HG02938 (cell line): ENCODE data around the gene IFT88.

ENCODE experiments used
- ATAC-seq: cut with Tn5 transposase; IDR thresholded peaks from one replicate; pipeline ENCODE4 v1.9.1; 2021; ENCODE audit warnings: mild to moderate bottlenecking, moderate library complexity; ENCODE audit not compliant: unreplicated experiment

The IFT88 gene

DNA sequence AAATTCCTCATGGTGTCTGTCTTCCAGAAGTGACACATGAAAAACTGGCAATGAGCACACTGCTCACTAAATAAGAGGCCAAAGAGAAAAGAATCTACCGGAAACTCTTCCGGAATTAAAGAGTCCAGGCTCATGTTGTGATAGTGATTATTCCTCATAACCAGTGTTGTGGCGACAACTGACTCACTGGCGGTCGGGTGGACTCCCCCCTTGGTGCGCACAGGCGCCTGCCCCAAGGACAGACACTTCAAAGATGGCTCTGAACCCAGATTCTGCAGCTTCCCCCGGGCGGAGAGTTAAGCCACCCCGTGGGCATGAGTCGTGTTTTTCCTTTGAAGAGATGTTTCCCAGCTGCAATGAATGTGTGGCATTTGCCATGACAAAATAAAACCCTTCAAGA lies 146.8 kb downstream of the IFT88 start:
- no peak for ATAC-seq

DNA sequence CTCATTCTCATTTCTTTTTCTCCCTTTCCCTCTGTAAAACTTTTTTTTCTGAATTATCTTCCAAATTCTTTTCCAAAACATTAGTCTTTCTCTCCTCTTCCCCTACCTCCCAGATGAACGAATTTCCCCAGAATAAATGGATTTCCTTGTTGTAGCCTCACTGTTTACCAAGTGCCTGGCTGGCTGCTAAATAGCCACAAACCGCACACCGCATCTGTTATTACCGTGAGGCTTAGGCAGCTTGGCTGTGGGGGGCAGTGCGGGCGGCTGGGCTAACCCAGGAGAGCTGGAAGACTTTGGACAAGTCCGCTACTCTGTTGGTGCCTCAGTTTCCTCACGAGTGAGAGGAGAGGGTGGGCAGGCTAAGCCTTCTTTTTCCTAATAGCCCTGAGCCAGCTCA lies 147.2 kb downstream of the IFT88 start:
- ATAC-seq: no peak

DNA sequence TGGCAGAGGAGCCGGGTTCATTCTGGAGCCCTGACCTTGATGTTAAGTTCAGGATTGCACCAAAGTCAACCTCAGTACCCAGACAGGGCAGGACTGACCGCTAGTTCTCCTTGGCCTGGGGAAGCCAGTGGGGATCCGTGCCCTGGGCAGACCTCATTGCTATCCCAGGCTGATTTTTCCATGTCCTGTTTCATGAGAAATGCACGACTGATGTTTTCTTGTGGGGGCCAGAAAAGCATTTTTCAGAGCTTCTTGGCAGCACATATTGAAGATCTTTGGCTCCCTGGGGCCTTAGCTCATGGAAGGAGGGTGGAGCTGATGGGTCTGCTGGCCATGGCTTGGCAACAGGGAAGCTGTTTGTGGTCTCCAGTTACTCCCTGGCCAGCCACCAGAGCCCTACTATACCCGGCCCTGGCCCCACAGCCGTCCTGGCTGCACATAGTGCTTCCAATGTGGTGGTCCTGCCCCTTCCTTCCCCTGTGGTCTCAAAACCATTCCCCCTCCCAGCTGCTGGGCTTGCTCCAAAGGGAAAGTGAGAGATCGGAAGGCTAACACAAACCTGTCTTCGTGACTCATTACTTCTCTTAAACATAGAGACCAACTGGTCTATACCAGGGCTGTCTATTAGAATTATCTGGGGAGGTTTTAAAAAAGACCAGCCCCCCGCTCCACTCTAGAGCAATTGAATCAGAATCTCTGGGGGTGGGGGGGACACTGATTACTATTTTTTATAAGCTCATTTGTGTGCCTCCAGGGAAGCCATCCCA lies 147.8 kb downstream of the IFT88 start:
- ATAC-seq: no peak

DNA sequence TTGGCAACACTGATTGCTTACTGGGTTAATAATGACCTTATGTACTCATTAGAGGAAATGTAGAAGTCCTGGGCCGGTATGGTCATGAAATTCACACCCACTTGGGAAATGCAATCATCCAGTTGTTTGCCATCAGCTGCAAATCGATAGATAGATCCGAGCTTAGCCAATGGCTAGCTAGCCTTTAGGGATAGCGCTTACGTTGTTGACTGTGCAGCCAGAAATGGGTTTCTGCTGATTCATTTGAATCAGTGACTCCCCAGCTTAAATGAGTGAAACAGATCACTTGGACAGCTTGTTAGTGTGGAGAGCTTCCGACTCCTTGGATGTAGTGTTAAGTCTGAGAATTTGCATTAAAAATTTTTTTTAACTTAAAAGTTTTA lies 148.4 kb downstream of the IFT88 start:
- ATAC-seq: no peak

DNA sequence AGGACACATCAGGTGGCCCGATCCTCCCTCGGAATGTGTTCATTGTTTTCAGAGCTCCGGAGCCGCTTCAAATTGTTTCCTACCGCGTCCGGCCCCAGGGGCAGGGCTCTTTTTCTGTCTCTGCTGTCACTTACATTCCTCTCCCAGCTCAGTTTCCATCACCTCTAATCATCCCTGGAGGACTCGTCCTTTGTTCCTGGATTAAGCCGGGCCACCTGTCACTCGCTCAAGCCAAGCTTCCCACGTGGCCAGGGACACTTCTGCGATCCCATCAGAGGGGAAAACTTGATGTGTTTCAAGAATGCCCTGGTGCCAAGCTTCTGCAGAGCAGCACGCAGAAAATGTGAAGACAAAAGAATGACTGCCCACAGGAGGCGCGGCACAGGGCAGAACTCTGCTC lies 150.0 kb downstream of the IFT88 start:
- no peak for ATAC-seq

DNA sequence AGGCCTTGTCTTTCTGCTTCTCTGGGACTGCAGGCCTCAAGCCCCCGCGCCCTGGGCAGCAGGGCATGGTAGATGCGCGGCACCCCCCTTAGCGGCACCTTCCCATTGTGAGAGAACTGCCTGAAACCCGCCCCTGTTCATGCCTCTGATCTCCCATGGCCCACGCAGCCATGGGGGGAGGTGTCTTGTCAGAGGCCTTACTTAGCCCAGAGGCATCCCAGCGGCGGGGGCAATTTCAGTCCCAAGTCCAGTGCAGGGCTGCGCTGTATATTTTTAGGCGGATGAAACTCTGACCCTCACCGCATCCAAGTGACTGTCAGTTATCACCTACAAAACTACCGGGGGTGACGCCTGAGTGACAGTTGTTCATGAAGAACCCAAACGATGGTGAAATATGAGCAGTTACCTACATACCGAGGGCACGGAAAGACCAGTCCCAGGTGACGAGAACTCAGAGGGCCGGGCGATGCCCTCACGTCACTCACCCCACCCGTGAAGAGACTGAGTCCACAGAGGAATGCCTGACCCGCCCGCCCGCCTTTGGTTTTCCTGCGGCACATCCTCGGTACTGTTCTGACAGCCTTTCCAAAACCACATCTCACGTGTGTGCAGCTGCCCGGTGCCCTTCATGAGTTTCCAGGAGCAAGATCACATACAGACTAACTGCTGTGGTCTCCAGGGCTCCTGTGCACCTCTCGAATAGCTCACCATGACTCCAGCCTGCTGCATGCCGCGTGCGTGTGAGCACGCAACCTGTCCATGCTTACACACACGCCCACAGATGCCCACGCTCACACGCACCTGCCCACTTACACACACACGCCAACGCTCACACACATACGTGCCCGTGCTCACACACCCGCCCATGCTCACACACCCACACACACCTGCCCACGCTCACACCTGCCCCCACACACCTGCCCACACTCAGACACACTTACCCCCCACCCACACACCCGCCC lies 150.9 kb downstream of the IFT88 start:
- ATAC-seq: no peak

DNA sequence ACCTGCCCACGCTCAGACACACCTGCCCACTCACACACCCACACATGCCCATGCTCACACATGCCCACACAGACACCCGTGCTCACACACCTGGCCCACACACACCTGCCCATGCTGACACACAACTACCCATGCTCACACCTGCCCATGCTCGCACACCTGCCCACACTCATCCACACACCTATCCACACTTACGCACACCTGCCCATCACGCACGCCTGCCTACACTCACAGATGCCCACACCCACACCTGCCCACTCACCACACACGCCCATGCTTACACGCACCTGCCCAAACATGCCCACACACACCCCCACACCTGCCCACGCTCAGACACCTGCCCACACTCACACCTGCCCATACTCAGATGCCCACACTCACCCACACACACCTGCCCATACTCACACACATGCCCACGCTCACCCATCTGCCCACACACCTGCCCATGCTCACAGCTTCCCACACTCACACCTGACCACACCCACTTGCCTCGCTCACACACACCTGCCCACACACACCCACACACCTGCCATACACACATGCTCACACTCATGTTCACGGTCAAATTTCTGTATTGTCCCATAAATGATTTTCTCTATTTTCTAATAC lies 152.1 kb downstream of the IFT88 start:
- ATAC-seq: no peak

DNA sequence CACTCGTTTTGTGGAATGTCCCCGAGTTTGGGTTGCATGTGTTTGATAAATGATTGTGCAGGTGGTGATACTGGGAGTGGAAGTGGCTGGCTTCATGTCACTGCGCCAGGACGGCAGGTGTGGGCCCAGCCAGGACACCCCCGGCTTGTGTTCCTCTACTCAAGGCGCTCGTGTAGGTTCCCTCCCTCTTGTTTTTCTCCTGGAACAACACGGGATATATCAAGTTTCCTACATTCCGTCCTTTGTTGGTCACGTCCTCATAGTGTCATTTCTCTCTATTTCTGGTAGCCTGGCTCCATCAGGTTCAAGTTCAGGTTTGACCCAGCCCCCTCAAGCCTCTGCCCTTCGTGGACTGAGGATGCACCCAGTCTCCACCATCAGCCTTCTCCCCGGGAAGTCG lies 152.8 kb downstream of the IFT88 start:
- ATAC-seq: no peak

DNA sequence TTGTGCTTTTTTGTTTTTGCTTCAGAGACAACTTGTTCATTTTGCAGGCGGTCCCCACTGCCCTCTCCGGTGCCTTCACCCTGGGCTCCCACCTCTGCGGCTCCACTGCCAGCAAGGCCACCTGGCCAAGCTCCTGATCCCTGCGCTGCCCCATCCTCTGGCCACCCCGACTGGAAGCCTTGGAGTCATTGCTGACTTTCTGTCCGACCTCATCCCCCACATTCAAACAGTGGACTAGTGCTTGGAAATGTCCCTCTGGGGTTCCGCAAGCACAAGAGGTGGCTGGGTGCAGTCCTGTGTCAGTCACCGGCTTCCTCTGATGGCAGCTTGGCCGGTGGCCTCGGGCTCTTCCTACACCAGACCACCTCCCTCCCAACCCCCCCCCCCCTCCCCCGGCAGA lies 153.5 kb downstream of the IFT88 start:
- no peak for ATAC-seq

DNA sequence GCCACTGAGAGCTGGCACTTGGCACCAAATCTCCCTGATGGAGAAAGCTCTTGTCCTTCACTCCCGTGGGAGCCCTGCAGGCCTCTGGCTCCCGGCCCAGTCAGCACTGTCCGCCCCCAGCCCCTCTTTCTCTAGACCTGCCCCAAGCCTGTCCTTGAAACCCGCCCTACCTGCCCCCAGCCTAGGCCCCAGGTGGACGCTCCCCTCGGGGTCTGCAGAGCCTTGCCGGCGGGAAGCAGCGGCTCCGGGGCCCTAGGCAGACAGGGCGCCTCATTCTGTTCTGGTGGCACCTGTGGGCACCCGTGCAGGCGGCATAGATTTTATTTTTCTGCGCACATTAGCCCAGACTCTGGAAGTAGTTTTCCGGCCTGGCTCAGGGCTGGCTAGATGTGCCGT lies 154.1 kb downstream of the IFT88 start:
- ATAC-seq: no peak

DNA sequence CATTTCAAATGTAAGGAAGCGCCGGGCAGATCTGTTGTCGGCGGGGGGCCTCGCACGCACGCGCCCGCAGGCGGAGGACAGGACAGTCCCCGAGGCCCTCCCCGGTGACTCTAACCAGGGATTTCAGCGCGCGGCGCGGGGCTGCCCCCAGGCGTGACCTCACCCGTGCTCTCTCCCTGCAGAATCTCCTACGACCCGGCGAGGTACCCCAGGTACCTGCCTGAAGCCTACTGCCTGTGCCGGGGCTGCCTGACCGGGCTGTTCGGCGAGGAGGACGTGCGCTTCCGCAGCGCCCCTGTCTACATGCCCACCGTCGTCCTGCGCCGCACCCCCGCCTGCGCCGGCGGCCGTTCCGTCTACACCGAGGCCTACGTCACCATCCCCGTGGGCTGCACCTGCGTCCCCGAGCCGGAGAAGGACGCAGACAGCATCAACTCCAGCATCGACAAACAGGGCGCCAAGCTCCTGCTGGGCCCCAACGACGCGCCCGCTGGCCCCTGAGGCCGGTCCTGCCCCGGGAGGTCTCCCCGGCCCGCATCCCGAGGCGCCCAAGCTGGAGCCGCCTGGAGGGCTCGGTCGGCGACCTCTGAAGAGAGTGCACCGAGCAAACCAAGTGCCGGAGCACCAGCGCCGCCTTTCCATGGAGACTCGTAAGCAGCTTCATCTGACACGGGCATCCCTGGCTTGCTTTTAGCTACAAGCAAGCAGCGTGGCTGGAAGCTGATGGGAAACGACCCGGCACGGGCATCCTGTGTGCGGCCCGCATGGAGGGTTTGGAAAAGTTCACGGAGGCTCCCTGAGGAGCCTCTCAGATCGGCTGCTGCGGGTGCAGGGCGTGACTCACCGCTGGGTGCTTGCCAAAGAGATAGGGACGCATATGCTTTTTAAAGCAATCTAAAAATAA lies 154.7 kb downstream of the IFT88 start:
- ATAC-seq: no peak

DNA sequence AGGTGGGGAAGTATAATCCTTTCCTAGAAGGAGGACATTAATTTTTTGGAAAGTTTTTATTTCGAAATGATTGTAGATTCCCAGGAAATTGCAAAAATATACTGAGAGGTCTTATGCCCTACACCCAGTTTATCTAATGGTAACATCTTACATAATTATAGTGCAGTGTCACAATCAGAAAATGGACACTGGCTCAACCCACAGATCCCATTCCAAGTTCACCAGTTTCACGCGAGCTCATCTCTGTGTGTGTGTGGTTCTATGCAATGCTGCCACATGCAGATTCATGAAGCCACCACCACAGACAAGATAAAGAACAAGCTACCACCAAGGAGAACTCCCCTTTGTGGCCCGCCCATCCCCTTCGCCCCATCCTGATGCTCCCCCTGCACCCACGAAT lies 160.9 kb downstream of the IFT88 start:
- ATAC-seq: no peak

DNA sequence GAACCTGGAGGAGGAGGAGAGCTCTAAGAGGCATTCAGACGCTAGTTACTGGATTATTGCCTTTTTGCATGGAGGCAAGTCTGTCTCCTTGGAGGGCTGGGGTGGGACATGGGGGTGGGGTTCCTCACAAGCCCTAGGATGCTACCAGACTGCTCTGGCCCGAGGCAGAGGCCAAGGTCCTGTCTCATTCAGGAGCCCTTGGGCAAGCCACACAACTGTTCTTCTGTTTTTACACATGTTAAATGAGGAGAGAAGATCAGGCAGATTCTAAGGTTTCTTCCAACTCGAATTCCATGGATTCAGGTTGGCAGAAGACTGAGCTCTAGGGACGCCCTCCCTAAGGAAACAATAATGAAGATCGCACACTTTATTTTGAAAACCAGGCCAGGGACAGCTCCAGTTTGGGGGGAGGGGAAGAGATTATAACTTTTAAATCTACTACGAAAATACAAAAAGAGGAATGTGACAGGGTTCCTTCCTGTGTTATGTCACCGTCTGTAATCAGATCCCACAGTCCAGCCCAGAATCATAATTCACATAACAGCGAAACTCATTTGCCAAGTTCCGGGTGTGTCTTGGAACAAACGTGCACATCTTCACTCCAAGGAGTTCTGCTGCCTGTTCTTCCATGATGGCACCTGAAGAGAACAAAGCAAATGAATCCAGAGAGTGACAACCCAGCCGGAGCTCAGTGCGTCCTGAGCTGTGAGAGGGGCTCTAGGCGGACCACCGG lies 161.8 kb downstream of the IFT88 start:
- no peak for ATAC-seq

DNA sequence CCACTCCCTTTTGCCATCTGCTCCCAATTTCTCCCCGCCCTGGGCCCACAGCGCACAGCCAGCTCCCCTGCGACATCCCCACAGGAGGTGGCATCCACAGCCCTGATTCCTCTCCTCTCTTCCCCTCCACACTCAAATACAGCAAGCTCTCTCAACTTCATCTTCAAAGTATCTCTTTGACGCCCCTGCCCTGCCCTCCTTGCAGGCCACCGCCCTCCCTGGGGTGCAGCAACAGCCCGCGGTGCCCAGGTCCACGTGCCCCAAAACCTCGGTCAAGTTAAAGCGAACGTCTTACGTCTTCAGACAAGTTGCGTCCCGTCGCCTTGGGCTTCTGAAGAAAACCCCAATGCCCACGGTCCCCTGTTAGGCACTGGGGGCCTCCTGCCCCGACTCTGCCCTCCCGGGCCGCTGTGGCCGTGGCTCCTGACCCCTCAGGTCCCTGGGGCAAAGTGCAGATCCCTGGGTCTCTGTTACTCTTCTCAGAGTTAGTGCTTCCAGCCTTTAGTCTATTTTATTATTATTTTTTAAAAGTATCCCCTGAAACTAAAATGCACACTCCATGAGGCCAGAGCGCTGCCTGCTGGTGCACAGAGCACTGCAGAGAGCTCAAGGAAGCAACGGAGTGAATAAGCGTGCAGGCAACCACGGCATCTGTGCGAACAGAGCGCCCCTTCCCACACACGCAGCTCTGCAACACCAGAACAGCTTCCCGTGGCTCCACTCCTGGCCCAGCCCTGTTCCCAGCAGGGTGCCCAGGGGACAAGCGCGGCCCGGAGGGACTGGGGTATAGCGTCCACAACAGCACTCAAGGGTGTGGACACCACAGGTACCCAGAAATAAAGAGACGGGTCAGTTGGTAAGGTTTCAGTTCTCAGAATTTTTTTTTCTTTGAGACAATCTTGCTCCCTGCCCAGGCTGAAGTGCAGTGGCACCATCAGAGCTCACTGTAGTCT lies 163.0 kb downstream of the IFT88 start:
- ATAC-seq: no peak

DNA sequence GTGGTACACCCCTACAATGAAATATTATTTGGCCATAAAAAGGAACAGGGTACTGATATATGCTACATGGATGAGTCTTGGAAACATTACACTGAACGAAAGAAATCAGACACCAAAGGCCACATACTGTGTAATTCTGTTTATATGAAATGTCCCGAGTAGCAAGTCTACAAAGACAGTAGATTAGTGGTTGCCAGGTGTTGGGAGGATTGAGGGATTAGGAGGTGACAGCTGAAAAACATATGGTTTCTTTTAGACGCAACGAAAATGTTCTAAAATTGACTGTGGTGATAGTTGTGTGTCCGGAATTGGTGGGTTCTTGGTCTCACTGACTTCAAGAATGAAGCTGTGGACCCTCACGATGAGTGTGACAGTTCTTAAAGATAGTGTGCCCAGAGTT lies 171.7 kb downstream of the IFT88 start:
- no peak for ATAC-seq

DNA sequence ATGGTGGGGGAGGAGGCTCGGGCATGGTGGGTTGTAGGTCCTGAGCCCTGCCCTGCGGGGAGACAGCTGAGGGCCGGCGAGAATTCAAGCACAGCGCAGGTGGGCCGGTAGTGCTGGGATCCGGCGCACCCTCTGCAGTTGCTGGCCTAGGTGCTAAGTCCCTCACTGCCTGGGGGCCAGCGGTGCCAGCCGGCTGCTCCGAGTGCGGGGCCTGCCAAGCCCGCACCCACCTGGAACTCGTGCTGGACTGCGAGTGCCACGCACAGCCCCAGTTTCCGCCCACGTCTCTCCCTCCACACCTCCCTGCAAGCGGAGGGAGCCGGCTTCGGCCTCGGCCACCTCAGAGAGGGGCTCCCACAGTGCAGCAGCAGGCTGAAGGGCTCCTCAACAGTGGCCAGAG lies 173.1 kb downstream of the IFT88 start:
- no peak for ATAC-seq
